ENCODE data around the gene TNIK. TPM values are rescaled to one million over a fixed set of nuclear protein-coding genes. Genes with fewer than 3 reads are reported as not detected.
"Not testable (repeated sequence)": the region's sequence is repeated elsewhere in the genome, so short reads cannot be mapped to it uniquely, and the experiment has no call there.

Gene TNIK
- total RNA-seq, 1 donor from 2014 or later = 33.9 TPM

DNA sequence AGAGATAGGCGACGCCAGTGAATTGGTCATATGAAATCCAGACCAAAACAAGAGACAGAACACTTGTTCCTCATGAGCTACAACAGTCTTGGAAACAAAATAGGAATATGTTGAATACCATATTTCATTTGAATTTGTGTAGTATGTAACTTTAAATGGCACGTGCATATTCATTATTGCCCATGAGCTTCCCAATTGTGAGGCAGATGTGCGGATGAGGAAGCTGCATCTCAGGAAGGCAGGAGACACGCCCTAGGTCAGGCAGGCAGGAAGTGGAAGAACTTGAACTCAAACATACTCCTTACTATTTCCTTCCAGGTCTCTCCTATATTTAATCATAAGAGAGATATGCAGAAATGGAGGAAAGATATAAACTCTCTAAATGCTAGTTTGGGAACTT is 326.9 kb downstream of the TNIK start:
- DNase-seq (ENCODE audit: low spot score) = no peak

DNA sequence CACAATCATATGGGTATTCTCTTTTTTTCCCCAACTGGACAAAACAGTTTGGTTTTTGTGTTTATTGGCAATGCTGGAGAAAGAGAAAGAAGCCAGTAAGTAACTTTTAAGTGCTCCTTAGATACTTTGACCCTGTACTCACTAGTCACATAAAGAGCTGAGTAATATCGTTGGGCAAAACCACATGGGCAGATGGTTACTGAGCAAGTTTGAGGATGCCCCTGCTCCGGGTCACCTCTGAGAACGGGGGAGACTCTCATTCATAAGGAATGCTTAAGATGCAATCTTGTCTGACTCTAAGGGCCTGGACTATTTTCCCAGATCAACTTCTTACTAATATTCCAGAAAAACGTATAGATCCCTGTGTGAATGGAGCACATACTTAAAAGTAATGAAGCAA is 327.3 kb downstream of the TNIK start:
- no peak for DNase-seq (ENCODE audit: low spot score)

DNA sequence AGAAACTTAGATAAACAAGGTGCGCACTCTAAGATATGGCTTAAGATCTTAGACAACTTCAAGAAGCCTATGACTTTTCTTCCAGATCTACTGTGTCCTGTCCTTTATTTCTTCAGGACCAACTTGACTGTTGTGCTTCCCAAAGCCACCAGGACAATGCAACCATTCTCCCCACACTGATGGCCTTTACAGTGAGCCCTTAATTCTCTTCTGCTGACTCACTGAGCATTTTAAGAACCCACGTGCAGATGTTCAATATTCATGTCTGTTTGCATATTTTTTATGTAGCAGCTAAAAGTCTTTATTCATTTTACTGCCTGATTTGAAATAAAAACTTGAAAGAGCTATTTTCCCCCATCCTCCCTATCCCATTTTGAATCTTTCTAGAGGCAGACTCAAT is 330.4 kb downstream of the TNIK start:
- DNase-seq (ENCODE audit: low spot score) = no peak

DNA sequence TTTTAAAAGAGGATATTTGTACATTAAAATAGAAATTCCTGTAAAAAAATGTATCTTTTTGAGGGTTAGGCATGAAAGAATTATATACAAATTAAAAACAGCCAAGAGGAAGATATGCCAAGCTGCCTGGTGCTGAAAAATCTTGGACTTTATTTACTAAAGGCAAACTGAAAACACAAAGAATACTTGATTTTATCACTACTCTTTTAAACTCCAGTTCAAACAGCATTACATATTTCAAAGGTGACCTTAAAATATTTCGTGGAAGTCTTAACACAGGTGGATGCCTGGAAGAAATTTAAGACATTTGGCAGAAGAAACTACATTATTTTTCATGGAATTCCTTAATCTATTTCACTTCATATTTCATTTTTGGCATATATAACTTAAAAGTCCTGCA is 332.6 kb downstream of the TNIK start:
- DNase-seq (ENCODE audit: low spot score) = no peak

DNA sequence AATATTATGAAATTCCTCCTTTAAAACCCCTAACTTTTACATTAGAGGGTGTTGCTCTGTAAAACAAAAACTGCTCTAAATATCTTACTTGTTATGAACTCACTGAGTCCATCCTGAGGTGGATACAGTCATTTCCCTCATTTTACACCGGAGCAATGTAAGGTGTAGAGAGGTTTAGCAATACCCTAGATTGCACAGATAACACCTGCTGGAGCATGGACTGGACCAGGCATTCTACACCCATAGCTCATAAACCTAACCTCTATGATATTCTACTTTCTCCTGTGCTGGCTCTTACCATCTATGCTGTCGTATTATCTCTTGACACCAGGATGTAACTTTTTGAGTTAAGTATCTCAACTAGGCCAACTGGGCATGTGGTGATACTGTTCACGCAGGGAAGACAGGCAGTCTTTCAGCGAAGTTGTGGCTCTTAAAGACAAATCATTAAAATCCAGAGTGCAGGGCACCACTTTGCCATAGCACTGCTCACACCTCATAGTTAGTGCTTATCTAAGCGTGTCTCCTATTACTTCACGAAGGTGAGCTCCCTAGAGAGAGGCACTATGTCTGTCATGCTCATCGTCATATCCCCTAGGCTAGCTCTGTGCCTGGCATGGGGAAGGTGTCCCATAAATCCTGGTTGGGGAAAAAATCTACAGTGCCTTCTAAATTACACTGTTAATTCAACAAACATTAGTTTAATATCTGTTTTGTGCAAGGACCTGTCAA is 333.6 kb downstream of the TNIK start:
- DNase-seq (ENCODE audit: low spot score) = no peak

DNA sequence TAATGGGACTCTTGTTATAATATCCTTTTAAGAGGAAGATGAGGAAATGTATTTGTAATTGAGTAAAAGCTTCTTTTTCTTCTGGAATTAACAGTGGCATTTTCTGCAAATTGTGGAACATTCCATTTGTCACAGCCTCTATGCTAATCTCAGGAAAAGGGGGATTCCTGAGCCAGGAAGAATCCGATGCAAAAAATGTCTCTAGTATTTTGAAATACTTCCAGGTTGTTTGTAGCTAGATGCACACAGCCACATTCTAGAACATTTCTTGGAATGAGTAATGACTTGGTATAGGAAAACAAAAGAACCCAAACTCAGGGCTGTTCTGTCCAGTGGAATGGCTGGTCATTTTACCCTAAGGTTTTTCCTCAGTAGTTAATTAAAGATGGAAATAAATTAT is 335.2 kb downstream of the TNIK start:
- DNase-seq (ENCODE audit: low spot score) = no peak

DNA sequence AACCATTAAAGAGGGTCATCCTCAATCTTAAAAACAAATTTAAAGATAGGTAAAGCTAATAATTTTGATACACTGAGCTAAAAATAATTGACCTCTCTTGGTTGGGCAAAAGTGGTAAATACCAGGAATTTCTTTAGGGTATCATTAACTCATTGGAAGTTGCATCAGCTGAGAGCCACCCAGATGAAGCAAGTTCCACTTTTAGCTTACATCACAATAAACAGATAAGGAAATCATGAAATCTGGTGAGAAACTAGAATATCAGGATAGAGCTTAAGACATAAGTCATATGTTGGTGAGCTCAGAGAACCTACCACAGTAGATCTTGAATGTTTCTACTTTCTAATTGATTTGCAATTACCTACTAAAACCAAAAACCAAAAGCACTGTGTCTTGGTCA is 336.3 kb downstream of the TNIK start:
- no peak for DNase-seq (ENCODE audit: low spot score)

DNA sequence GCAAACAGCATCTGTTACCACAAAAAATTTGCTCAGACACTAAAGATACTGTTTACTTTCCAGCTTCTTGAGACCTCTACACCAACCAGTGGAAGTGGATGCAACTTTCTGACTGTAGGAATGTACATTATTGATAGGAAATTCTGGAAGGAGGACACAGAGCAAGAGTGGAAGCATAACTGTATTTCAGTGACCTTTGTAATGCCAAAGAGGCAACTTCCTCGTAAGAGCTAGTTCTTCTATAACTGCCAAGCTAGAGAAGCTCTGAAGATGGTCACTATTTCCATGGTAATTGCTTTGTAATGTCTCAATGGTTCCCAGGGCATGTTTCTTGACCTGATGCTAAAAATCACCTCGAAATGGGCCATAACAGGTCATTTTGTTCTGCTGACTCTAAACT is 337.3 kb downstream of the TNIK start:
- DNase-seq (ENCODE audit: low spot score) = no peak

DNA sequence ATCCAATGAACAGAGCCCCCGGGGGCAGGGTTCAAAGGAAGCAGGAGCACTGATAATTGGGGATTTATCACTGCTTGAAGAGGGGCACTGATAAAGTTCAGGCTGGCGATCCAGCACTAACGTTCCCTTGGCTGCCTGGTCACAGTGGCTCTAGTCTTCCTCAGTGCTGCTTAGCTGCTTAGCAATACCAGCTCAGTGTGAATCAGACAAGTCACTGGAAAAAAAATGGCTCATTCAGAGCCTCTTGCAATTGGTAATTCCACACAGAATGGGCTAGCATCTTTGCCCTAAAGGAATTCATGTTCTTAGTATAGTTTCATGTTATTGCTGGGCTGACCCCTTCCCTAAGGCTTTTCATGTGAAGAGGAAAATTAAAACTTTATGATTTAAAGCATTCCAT is 338.0 kb downstream of the TNIK start:
- DNase-seq (ENCODE audit: low spot score) = no peak

DNA sequence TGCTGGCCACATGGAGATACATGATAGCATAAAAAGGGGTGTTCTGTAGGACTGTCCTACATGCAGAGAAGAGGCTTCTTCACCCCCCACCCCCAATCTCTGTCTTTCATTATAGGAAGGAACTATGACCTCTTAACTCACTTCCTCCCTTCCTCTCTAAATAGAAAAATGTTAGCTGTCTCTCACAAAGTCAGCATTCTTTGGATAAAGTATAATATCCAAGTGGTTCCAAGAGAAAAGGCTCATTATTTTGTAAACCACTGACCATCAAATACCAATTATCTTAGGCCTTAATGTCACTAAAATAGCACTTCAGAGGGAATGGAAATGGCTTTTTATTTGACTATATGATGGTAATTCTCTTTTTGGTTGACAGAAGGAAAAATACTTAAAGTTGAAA is 338.4 kb downstream of the TNIK start:
- no peak for DNase-seq (ENCODE audit: low spot score)

DNA sequence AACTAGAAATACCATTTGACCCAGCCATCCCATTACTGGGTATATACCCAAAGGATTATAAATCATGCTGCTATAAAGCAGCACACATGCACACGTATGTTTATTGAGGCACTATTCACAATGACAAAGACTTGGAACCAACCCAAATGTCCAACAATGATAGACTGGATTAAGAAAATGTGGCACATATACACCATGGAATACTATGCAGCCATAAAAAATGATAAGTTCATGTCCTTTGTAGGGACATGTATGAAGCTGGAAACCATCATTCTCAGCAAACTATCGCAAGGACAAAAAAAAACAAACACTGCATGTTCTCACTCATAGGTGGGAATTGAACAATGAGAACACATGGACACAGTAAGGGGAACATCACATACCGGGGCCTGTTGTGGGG is 340.8 kb downstream of the TNIK start:
- DNase-seq (ENCODE audit: low spot score) = not testable (repeated sequence)

DNA sequence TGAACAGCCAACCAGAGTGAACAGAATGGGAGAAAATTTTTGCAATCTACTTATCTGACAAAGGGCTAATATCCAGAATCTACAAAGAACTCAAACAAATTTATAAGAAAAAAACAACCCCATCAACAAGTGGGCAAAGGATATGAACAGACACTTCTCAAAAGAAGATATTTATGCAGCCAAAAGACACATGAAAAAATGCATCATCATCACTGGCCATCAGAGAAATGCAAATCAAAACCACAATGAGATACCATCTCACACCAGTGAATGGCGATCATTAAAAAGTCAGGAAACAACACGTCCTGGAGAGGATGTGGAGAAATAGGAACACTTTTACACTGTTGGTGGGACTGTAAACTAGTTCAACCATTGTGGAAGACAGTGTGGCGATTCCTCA is 341.2 kb downstream of the TNIK start:
- not testable (repeated sequence) for DNase-seq (ENCODE audit: low spot score)

DNA sequence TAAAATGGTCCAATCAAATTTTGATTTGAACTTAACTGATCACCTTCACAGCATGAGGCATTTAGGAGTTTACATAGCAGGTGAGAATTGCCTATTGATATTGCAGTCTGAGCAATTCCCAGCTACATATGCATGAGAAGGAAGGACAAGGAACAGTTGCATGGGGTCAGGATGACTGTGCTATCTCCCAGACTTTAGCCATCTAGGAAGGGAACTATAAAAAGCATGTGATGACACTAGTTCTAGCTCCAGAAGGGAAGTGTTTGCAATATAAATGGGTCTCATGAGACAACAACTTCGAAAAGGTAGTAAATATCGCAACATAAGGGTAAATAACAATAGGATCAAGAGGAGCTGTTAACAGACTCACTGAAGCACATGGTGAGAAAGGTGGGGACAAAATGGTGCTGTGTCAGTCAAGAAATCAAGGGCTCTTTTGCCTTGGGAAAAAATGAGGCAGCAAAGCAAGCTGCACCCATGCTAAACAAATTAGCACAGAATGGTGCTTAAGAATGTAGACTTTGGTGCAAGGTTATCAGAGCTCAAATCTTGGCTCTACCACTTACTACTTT is 343.3 kb downstream of the TNIK start:
- DNase-seq (ENCODE audit: low spot score) = no peak

DNA sequence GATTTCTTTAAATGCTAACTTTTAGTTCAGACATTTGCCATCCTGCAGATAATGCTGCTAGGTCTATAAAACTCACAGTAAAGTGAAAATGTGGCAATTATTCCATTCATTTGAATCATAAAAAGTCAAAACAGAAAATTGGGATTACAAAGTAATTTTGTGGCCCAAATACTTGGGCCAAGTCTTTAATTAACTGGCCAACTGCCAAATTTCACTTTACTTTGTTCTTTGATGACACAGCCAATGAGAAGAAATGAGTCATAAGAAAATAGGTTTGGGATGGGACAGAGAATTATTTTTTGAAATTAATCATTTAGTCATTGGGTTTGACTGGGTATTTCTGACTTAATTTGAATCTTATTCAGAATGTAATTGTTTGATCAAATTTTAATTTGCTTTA is 343.8 kb downstream of the TNIK start:
- DNase-seq (ENCODE audit: low spot score) = no peak

DNA sequence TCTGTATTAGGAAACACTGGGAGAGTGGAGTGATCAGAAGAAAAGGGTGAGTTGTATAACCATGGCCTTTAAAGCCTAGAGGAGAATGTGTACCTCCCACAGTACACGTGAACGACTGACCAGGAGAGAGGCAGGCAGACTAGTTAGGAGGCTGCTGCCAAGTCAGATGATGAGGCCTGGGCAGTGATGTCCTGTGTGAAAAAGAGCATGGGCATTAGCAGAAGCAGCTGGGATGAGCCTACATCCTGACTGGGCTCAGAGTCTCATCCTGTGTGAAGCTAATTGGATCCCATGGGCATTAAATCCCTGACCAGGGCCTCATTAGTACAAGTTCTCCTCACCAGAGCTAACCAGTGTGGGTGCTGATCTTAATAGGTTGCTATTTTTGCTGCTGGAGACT is 344.5 kb downstream of the TNIK start:
- DNase-seq (ENCODE audit: low spot score) = no peak

DNA sequence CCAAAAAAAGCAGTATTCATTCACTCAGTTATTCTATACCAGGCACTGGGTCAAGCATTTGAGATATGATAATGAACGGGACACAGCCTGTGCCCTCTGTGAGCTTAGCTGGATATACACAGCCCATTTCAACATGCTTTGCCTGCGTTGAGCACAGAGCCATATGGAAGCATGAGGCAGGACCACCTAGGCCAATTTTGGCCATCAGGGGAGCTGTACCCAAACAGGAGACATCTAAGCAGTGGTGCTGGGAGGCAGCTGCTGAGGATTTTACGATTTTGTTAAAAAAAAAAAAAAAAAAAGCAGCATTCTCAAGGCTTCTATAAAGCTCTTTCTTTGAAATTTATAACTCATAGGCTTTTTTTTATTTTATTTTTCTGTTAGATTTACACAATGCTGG is 346.5 kb downstream of the TNIK start:
- no peak for DNase-seq (ENCODE audit: low spot score)

DNA sequence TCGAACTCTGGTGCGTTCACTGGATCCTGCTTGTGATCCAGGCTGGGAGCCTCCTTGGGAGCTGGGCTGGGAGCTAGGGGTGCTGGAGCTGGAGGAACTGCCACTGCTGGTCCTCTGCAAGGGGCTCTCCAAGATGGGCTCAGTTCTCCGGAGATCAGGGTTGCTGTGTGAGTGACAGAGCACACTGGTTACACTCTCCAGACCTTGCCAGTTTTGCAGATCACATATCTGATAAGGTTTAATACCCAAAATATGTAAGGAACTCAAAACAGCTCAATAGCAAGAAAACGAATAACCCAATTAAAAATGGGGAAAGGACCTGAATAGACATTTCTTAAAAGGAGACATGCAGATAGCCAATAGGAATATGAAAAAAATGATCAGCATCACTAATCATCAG is 349.5 kb downstream of the TNIK start:
- no peak for DNase-seq (ENCODE audit: low spot score)

DNA sequence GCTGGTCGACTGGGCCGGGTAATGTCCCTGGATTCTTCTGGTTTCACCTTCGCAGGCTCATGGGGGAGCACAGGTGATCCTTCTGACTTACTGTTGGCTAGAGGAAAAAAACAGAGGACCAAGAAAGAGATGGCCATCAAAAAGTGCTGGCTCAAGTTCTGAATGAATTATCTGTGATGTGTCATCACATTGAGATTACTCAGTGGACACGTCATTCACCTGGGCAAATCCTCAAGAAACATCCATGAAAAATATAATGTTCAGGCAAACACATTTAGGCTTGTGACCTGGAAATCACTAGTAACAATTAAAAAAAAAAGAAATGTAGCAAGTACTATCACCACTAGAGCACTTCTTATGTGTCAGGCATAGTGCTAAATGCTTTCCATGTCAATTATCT is 352.1 kb downstream of the TNIK start:
- no peak for DNase-seq (ENCODE audit: low spot score)

DNA sequence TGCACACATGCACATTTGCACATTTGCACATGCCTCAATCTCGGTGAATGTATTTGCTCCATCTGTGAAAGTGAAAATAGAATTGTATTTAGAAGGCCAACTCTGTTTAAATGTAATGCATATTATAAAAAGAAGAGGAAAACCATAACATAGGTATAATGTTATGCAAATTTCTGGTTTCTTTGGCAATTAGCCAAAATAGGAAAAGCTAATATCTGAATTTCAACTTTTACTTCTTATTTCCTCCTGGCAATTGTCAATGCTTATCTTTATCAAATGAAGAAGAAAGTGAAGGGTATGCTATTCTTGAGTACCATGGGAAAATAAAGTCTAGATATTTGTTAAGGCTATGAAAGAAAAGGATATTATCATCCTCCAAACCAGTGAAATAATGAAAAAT is 357.0 kb downstream of the TNIK start:
- DNase-seq (ENCODE audit: low spot score) = no peak

DNA sequence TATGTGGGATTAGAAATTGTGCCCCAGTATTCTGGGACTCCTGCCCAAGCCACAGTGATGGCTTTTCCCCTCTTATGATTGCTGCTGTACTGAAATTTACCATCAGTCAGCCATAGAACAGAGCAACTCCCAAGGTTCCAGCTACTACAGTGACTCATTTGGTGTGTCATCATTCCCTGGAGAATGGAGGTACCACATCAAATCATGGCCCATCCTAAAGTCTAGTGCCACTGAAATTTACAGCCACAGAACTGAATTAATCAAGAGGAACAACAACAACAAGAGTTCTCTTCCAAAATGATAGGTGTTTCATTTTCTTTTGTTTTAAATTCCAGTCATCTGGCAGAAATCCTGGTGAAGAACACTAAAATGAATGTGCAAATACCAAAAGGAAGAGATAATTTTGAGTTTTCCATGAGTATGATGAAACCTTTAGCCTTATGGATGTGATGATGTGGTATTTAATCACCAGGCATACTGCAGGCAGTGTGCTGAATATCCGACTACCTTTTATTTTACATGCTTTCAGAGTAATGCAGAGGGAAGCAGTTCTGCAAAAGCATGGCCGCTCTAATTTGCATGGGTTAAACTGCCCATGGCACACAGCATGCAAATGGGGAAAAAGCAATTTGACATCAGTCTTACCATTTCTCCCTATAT is 358.1 kb downstream of the TNIK start:
- DNase-seq (ENCODE audit: low spot score) = no peak

DNA sequence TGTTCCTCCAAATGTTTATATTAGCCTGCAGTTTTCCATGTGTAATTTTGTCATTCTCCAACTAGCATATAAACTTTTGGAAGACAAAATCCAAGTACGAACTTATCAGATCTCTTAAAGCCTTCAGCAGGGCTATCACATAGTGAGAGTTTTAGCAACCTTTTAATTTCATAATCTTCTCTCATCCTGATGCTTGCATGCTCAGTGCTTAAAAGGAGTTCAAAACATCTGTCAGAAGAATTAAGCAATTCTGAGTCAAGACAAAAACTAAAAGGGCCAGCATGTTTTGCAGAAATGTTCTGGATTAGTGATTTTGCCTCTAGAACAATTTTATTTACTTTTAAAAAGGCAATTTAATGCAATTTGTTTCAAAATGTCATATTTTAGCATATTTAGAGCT is 360.3 kb downstream of the TNIK start:
- DNase-seq (ENCODE audit: low spot score) = no peak

DNA sequence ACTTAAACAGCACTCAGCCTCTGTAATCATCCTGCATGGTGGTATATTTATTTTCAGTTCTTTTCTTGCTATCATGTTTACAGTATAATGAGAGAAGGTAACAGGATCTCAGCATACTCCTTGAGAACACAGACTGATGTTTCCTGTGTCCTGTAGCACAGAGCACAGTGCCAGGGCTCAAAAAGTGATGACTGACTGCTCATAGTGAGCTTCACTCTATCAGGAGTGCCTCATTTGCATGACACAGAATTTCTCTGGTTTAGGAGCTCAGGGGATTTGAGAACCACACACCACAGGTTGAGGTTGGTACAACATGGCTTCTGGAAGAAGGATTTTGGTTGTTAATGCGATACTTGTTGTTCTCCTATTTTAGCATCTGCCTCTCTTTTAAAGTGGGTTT is 365.1 kb downstream of the TNIK start:
- no peak for DNase-seq (ENCODE audit: low spot score)

DNA sequence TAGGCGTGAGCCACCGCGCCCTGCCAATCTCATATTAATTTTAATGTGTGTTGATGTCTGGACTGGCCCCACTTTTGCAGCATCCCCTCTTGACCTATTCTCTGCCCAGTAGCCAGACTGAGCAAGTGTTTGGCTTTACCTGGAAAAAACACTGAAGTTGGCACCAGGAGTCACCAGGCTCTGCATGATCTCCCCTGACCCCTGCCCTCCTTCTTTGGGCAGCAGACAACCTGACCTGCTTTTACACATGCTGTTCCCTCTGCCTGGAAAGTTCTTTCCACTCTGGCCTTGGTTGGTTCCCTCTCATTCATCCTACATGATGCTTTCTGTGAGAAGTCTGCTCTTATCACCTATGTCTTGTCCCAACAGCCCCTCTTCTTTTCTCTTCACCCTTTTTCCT is 365.8 kb downstream of the TNIK start:
- no peak for DNase-seq (ENCODE audit: low spot score)

DNA sequence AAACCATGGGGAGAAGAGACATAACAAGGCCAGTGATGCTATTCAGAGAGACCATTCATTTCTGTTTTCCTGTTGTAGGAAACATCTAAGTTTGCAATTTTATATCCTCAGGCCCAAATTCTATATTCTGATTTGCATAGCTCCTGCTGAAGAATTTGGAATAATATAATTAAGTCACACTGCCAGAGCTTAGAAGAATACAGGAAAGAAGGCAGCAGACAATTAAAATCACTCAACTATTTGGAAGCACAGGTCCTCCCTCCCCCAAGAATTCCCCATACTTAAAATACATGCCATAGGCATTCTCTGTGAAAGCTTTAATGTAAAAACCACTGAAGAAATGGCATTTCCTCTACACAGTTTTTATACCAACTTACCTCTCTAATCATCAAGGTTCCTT is 366.7 kb downstream of the TNIK start:
- no peak for DNase-seq (ENCODE audit: low spot score)
